Naive thymus-derived CD4-positive, alpha-beta T cell (primary cell): ENCODE data around the gene CCDC33. TPM values are rescaled to one million over a fixed set of nuclear protein-coding genes. Genes with fewer than 3 reads are reported as not detected.
A peak's percentile ranks its signal among the peaks of the same experiment; 100 is the strongest.

Experiments
- ATAC-seq: fragments of 150-1000 bp; cut with Tn5 transposase; 2 replicates; pipeline ENCODE4 v1.10.0; 2021; ENCODE audit warnings: mild to moderate bottlenecking, moderate library complexity
- CTCF ChIA-PET: fragments of 350-600 bp; sonication (Branson Sonifier 250); formaldehyde crosslinking; loops from one replicate; lab custom pipeline; 2021; ENCODE audit warnings: antibody characterized with exemption; lab: Charles Lee
- POLR2A ChIA-PET: fragments of 350-600 bp; sonication (Branson Sonifier 250); formaldehyde crosslinking; loops from one replicate; lab custom pipeline; 2021; ENCODE audit warnings: antibody characterized with exemption, inconsistent platforms; lab: Charles Lee
- DNase-seq, 9 donors: peaks; one replicate each; pipeline versions ENCODE4 v3.0.0 to v3.0.0-alpha.2; 2020 to 2022; ENCODE audit warnings: mixed read lengths in 1 of 9
- H3K27ac ChIP-seq: one replicate; pipeline ENCODE4 v1.7.0; 2013; ENCODE audit warnings: mild to moderate bottlenecking, low read depth, low read length, moderate library complexity
- H3K27me3 ChIP-seq, 2 donors: one replicate each; pipeline ENCODE4 v1.7.0; 2013; ENCODE audit warnings: low read length in 2 of 2, mild to moderate bottlenecking in 2 of 2, moderate library complexity in 2 of 2; ENCODE audit not compliant: control insufficient read depth in 2 of 2, insufficient read depth in 2 of 2
- H3K36me3 ChIP-seq, 3 experiments: 1 replicate in 2 of 3; 2 replicates in 1 of 3; pipeline ENCODE4 v1.7.0; 2013; ENCODE audit warnings: low read length in 3 of 3, mild to moderate bottlenecking in 3 of 3, moderate library complexity in 1 of 3; ENCODE audit not compliant: insufficient read depth in 3 of 3, control insufficient read depth in 2 of 3
- H3K4me1 ChIP-seq, 2 donors: one replicate each; pipeline ENCODE4 v1.7.0; 2013; ENCODE audit warnings: low read length in 2 of 2, mild to moderate bottlenecking in 2 of 2, moderate library complexity in 1 of 2; ENCODE audit not compliant: control insufficient read depth in 2 of 2, insufficient read depth in 2 of 2
- H3K4me3 ChIP-seq: 2 replicates; pipeline ENCODE4 v1.7.0; 2013; ENCODE audit warnings: mild to moderate bottlenecking, low read length
- H3K9me3 ChIP-seq, 3 experiments: 1 replicate in 2 of 3; 2 replicates in 1 of 3; pipeline ENCODE4 v1.7.0; 2013; ENCODE audit warnings: low read length in 3 of 3; ENCODE audit not compliant: control insufficient read depth in 2 of 3
- H3K27ac Mint-ChIP-seq, 9 donors: one replicate each; pipeline ENCODE4 v1.8.0; 2020 to 2022; ENCODE audit warnings: mixed read lengths in 9 of 9, mild to moderate bottlenecking in 8 of 9, moderate library complexity in 5 of 9, inconsistent platforms in 2 of 9
- H3K27me3 Mint-ChIP-seq, 5 donors: one replicate each; pipeline ENCODE4 v1.8.0; 2021 to 2022; ENCODE audit warnings: mixed read lengths in 5 of 5, mild to moderate bottlenecking in 1 of 5
- H3K36me3 Mint-ChIP-seq, 5 donors: one replicate each; pipeline ENCODE4 v1.8.0; 2020 to 2022; ENCODE audit warnings: mixed read lengths in 5 of 5, mild to moderate bottlenecking in 3 of 5, inconsistent platforms in 1 of 5
- H3K4me1 Mint-ChIP-seq, 7 donors: one replicate each; pipeline ENCODE4 v1.8.0; 2020 to 2022; ENCODE audit warnings: mixed read lengths in 7 of 7, mild to moderate bottlenecking in 3 of 7, inconsistent platforms in 1 of 7
- H3K4me3 Mint-ChIP-seq, 10 donors: one replicate each; pipeline ENCODE4 v1.8.0; 2020 to 2022; ENCODE audit warnings: mild to moderate bottlenecking in 10 of 10, mixed read lengths in 10 of 10, moderate library complexity in 6 of 10, inconsistent platforms in 2 of 10
- H3K9me3 Mint-ChIP-seq, 11 donors: one replicate each; pipeline ENCODE4 v1.8.0; 2020 to 2022; ENCODE audit warnings: mixed read lengths in 11 of 11, mild to moderate bottlenecking in 4 of 11, inconsistent platforms in 1 of 11, moderate library complexity in 1 of 11
- intact Hi-C, 2 donors: fragments of 100-400 bp; cut with micrococcal nuclease; formaldehyde crosslinking; loops; one replicate each; pipeline ENCODE4 v1.15.1; 2023
- polyA plus RNA-seq, 2 donors: library from polyadenylated mRNA; unstranded; fragments of 300-500 nt; fragmentation: Illumina TruSeq; gene quantifications; one replicate each; pipeline ENCODE4 v1.2.3, GENCODE V29; 2021
- total RNA-seq, 6 experiments: library from RNA in 5 of 6; stranded (reverse) in 5 of 6; gene quantifications; 1 replicate in 5 of 6; 2 replicates in 1 of 6; pipeline ENCODE4 v1.2.3 and lab custom pipeline; 2021 to 2026

CCDC33 gene
- total and polyA plus RNA-seq, 7 experiments from 2014 or later: not detected

- H3K4me1 ChIP-seq: no peaks in the 10 kb centered on the region
- no peak overlapping the region for H3K4me3 ChIP-seq
- H3K27me3 Mint-ChIP-seq: peaks cover 5 to 45% (median 20%) of the 10 kb centered on the region in 5 donors
- intact Hi-C loops: no loop called here
- no peaks in the 10 kb centered on the region for H3K36me3 ChIP-seq
- no peak overlapping the region for H3K27ac Mint-ChIP-seq
- ChIA-PET CTCF (interaction anchor here (0.5 kb wide), 1 partner anchor 46 kb away, joined by 3 read pairs; no protein-coding TSS in a partner anchor), POLR2A (no interaction called here)
- DNase-seq (no peak), ATAC-seq (no peak)
- H3K9me3 ChIP-seq: no peaks in the 10 kb centered on the region
- H3K27ac ChIP-seq: no peak overlapping the region
- H3K36me3 Mint-ChIP-seq: no peaks in the 10 kb centered on the region
- H3K4me3 Mint-ChIP-seq: no peak overlapping the region
- no peaks in the 10 kb centered on the region for H3K27me3 ChIP-seq
- peaks cover 0 to 6% (median 0%) of the 10 kb centered on the region in 11 donors for H3K9me3 Mint-ChIP-seq
- no peaks in the 10 kb centered on the region for H3K4me1 Mint-ChIP-seq
These were observed 24.9 kb downstream of the CCDC33 start for GRCh38 chr15:74261041-74261440.

DNA sequence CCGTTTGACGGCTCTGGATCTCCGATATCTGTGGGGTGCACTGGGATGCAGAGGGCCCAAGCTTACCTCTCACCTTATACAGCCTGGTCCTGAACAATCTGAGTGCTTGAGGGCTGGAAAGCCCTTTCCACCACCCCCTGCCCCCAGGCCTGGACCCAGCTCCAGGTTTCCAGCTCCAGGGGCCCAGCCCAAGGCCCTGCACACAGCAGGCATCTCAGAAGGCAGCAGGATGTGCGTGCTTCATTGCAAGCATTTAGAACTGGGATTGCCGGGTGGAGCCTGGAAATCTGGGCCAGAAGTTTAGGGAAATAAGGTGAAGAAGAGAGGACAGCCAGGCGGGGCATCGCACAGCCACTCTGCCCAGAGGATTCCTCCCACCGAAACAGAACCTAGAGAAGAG is 25.6 kb downstream of the CCDC33 start:
- no peaks in the 10 kb centered on the region for H3K36me3 Mint-ChIP-seq
- H3K9me3 ChIP-seq: no peaks in the 10 kb centered on the region
- no peak overlapping the region for H3K4me3 ChIP-seq
- H3K36me3 ChIP-seq: no peaks in the 10 kb centered on the region
- CTCF ChIA-PET: interaction anchor here (0.6 kb wide), 1 partner anchor 12 kb away, joined by 3 read pairs; no protein-coding TSS in a partner anchor
- H3K27ac ChIP-seq: no peak overlapping the region
- no peaks in the 10 kb centered on the region for H3K4me1 Mint-ChIP-seq
- intact Hi-C loops: no loop called here
- H3K4me3 Mint-ChIP-seq: no peak overlapping the region
- DNase-seq: no peak
- no peak for ATAC-seq
- H3K27me3 Mint-ChIP-seq: peaks cover 5 to 46% (median 24%) of the 10 kb centered on the region in 5 donors
- H3K9me3 Mint-ChIP-seq: peaks cover 0 to 6% (median 0%) of the 10 kb centered on the region in 11 donors
- POLR2A ChIA-PET: no interaction called here
- no peaks in the 10 kb centered on the region for H3K27me3 ChIP-seq
- H3K27ac Mint-ChIP-seq: no peak overlapping the region
- no peaks in the 10 kb centered on the region for H3K4me1 ChIP-seq

GRCh38 chr15:74262151-74262550 is 26.0 kb downstream of the CCDC33 start:
- H3K9me3 ChIP-seq: no peaks in the 10 kb centered on the region
- H3K36me3 Mint-ChIP-seq: no peaks in the 10 kb centered on the region
- H3K9me3 Mint-ChIP-seq: peaks cover 0 to 6% (median 0%) of the 10 kb centered on the region in 11 donors
- H3K4me3 Mint-ChIP-seq: no peak overlapping the region
- ATAC-seq (no peak), DNase-seq (no peak)
- no peaks in the 10 kb centered on the region for H3K4me1 Mint-ChIP-seq
- H3K4me1 ChIP-seq: no peaks in the 10 kb centered on the region
- H3K27ac Mint-ChIP-seq: no peak overlapping the region
- no peaks in the 10 kb centered on the region for H3K27me3 ChIP-seq
- no peak overlapping the region for H3K4me3 ChIP-seq
- POLR2A ChIA-PET: no interaction called here
- CTCF ChIA-PET: interaction anchor here (0.6 kb wide), 1 partner anchor 11 kb away, joined by 3 read pairs; no protein-coding TSS in a partner anchor
- no peaks in the 10 kb centered on the region for H3K36me3 ChIP-seq
- H3K27me3 Mint-ChIP-seq: peaks cover 5 to 48% (median 26%) of the 10 kb centered on the region in 5 donors
- no peak overlapping the region for H3K27ac ChIP-seq
- intact Hi-C loops: no loop called here

GRCh38 chr15:74262625-74263024 is 26.5 kb downstream of the CCDC33 start:
- peaks cover 5 to 46% (median 26%) of the 10 kb centered on the region in 5 donors for H3K27me3 Mint-ChIP-seq
- H3K4me1 ChIP-seq: no peaks in the 10 kb centered on the region
- no peak overlapping the region for H3K4me3 ChIP-seq
- CTCF ChIA-PET: no interaction called here
- H3K27ac ChIP-seq: no peak overlapping the region
- ATAC-seq: no peak
- no peaks in the 10 kb centered on the region for H3K36me3 ChIP-seq
- no peak for DNase-seq
- H3K9me3 Mint-ChIP-seq: peaks cover 0 to 6% (median 0%) of the 10 kb centered on the region in 11 donors
- H3K9me3 ChIP-seq: no peaks in the 10 kb centered on the region
- no peak overlapping the region for H3K4me3 Mint-ChIP-seq
- H3K27me3 ChIP-seq: no peaks in the 10 kb centered on the region
- intact Hi-C loops: no loop called here
- H3K36me3 Mint-ChIP-seq: no peaks in the 10 kb centered on the region
- H3K4me1 Mint-ChIP-seq: no peaks in the 10 kb centered on the region
- no peak overlapping the region for H3K27ac Mint-ChIP-seq
- POLR2A ChIA-PET: no interaction called here

DNA sequence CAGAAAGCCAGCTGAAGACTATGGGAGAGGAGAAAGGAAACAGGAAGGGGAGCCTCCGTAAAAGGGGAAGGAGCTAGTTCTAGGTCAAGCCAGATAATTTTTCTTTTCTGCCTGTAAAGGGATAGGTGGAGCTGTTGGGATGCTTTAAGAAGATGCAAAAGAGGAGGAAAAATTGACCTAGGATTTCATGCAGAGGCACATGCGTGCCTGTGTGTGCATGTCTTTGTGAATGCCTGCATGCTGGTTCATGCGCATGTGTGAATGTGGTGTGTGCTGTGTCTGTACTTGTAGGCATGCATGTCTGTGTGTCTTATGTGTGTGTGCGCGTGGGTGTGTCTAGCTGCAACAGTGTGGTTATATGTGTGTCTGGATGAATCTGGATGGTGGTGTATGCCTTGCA is 27.3 kb downstream of the CCDC33 start:
- Histone ChIP-seq H3K36me3 (no peaks in the 10 kb centered on the region), H3K4me1 (no peaks in the 10 kb centered on the region), H3K4me3 (no peak overlapping the region), H3K9me3 (no peaks in the 10 kb centered on the region), H3K27ac (no peak overlapping the region), H3K27me3 (no peaks in the 10 kb centered on the region)
- Mint-ChIP-seq H3K36me3 (no peaks in the 10 kb centered on the region), H3K9me3 (peaks cover 0 to 6% (median 0%) of the 10 kb centered on the region in 11 donors), H3K27me3 (peaks cover 5 to 46% (median 31%) of the 10 kb centered on the region in 5 donors), H3K4me1 (no peaks in the 10 kb centered on the region), H3K27ac (no peak overlapping the region), H3K4me3 (no peak overlapping the region)
- ATAC-seq (no peak), DNase-seq (no peak)
- ChIA-PET POLR2A (no interaction called here), CTCF (no interaction called here)
- intact Hi-C loops: no loop called here

DNA sequence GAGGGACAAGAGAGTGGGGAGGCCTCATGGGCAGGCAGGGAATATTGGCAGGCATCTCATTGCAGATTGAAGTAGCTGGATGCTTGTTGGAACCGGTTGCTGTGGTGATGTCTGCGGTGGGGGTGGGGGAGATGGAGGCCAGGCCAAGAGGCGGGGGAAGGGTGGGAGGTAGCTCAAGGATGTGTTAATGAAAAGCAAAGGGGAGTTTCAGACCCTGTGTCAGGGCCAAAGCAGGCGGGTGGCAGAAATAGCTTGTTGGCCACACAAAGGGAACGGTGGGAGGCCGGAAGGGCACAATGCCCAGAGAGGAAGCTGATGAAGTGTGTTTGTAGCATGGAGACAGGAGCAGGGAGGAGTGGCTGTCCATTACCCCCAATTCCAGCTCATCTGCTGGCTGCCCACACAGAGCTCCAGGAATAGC is 28.0 kb downstream of the CCDC33 start:
- ChIA-PET CTCF (no interaction called here), POLR2A (no interaction called here)
- H3K27me3 Mint-ChIP-seq: peaks cover 5 to 51% (median 31%) of the 10 kb centered on the region in 5 donors
- no peak overlapping the region for H3K4me3 ChIP-seq
- H3K27ac ChIP-seq: no peak overlapping the region
- no peaks in the 10 kb centered on the region for H3K4me1 Mint-ChIP-seq
- ATAC-seq (no peak), DNase-seq (no peak)
- intact Hi-C loops: loop anchor here in 1 of 2 donors (2.0 kb wide), 1 partner anchor 27 kb away; no protein-coding TSS in a partner anchor
- no peaks in the 10 kb centered on the region for H3K36me3 Mint-ChIP-seq
- H3K9me3 Mint-ChIP-seq: peaks cover 0 to 6% (median 0%) of the 10 kb centered on the region in 11 donors
- H3K4me1 ChIP-seq: no peaks in the 10 kb centered on the region
- H3K4me3 Mint-ChIP-seq: no peak overlapping the region
- no peaks in the 10 kb centered on the region for H3K36me3 ChIP-seq
- H3K9me3 ChIP-seq: no peaks in the 10 kb centered on the region
- H3K27me3 ChIP-seq: no peaks in the 10 kb centered on the region
- H3K27ac Mint-ChIP-seq: no peak overlapping the region

GRCh38 chr15:74265046-74265639 is 29.0 kb downstream of the CCDC33 start:
- no peak overlapping the region for H3K27ac Mint-ChIP-seq
- intact Hi-C loops: loop anchor here in 1 of 2 donors (2.0 kb wide), 1 partner anchor 26 kb away; no protein-coding TSS in a partner anchor
- Histone ChIP-seq H3K27me3 (no peaks in the 10 kb centered on the region), H3K4me3 (no peak overlapping the region), H3K9me3 (no peaks in the 10 kb centered on the region), H3K27ac (no peak overlapping the region), H3K36me3 (no peaks in the 10 kb centered on the region), H3K4me1 (no peaks in the 10 kb centered on the region)
- DNase-seq (peak in 1 of 9 donors; percentile 13), ATAC-seq (no peak)
- POLR2A ChIA-PET: no interaction called here
- peaks cover 8 to 54% (median 35%) of the 10 kb centered on the region in 5 donors for H3K27me3 Mint-ChIP-seq
- no peak overlapping the region for H3K4me3 Mint-ChIP-seq
- CTCF ChIA-PET: interaction anchor here (0.9 kb wide), 1 partner anchor 10 kb away, joined by 3 read pairs; no protein-coding TSS in a partner anchor
- H3K4me1 Mint-ChIP-seq: no peaks in the 10 kb centered on the region
- peaks cover 0 to 6% (median 0%) of the 10 kb centered on the region in 11 donors for H3K9me3 Mint-ChIP-seq
- no peaks in the 10 kb centered on the region for H3K36me3 Mint-ChIP-seq
